ENCODE data around the gene GLG1. TPM values are rescaled to one million over a fixed set of nuclear protein-coding genes. Genes with fewer than 3 reads are reported as not detected.
"Not testable (repeated sequence)": the region's sequence is repeated elsewhere in the genome, so short reads cannot be mapped to it uniquely, and the experiment has no call there.

The GLG1 gene
- total RNA-seq: 100 to 1,000 TPM in 2 of 4 donors, 10 to 100 TPM in 2; 53.0 to 272 (median 127) TPM

GRCh38 chr16:74606521-74607309 is at the start of gene GLG1:
Gene GLG1, minus strand, starts transcription at chr16:74607114. Its CDS starts 20 bp downstream, at chr16:74607094.
- intact Hi-C loops (cut with DNase I; ENCODE audit: low total_unique reads): no loop called here
- Histone ChIP-seq H3K27me3 (no peaks in the 10 kb centered on the region), H3K4me1 (peaks cover 0 to 9% of the 10 kb centered on the region in 2 donors), H3K27ac (peak within 1 kb of the TSS; percentile 93 to 98), H3K36me3 (no peaks in the 10 kb centered on the region), H3K4me3 (peak within 1 kb of the TSS; percentile 78 to 100), H3K9me3 (no peaks in the 10 kb centered on the region)
- peak; percentile 82 to 91 for TF ChIP-seq POLR2A (IDR thresholded peaks at IDR 0.05)
- TF ChIP-seq CTCF (IDR thresholded peaks at IDR 0.05): peak in 1 of 4 experiments; percentile 6
- peak; percentile 86 to 90 for DNase-seq

GRCh38 chr16:74654536-74655050 is 47.7 kb upstream of the GLG1 start:
- no peak for TF ChIP-seq CTCF (IDR thresholded peaks at IDR 0.05)
- TF ChIP-seq POLR2A (IDR thresholded peaks at IDR 0.05): no peak
- Histone ChIP-seq H3K4me3 (no peak overlapping the region), H3K36me3 (no peaks in the 10 kb centered on the region), H3K27me3 (no peaks in the 10 kb centered on the region), H3K9me3 (no peaks in the 10 kb centered on the region), H3K27ac (no peak overlapping the region), H3K4me1 (no peaks in the 10 kb centered on the region)
- intact Hi-C loops (cut with DNase I; ENCODE audit: low total_unique reads): no loop called here
- no peak for DNase-seq

- H3K27me3 ChIP-seq; DNase-seq; H3K36me3 ChIP-seq; H3K9me3 ChIP-seq; H3K4me1 ChIP-seq; intact Hi-C loops (cut with DNase I; ENCODE audit: low total_unique reads); H3K4me3 ChIP-seq; H3K27ac ChIP-seq: not testable (repeated sequence)
Observed at GRCh38 chr16:74652883-74653282, 46.0 kb upstream of the GLG1 start.

- no peaks in the 10 kb centered on the region for H3K4me1 ChIP-seq
- no peaks in the 10 kb centered on the region for H3K36me3 ChIP-seq
- no peaks in the 10 kb centered on the region for H3K27me3 ChIP-seq
- H3K4me3 ChIP-seq: no peak overlapping the region
- TF ChIP-seq CTCF (IDR thresholded peaks at IDR 0.05) (no peak), POLR2A (IDR thresholded peaks at IDR 0.05) (no peak)
- intact Hi-C loops (cut with DNase I; ENCODE audit: low total_unique reads): no loop called here
- no peak for DNase-seq
- H3K9me3 ChIP-seq: no peaks in the 10 kb centered on the region
- H3K27ac ChIP-seq: no peak overlapping the region
Observed at GRCh38 chr16:74652249-74652648, 45.3 kb upstream of the GLG1 start.

- no peak for DNase-seq
- H3K4me1 ChIP-seq: no peaks in the 10 kb centered on the region
- no peak overlapping the region for H3K4me3 ChIP-seq
- intact Hi-C loops (cut with DNase I; ENCODE audit: low total_unique reads): no loop called here
- no peak for TF ChIP-seq CTCF (IDR thresholded peaks at IDR 0.05)
- no peak for TF ChIP-seq POLR2A (IDR thresholded peaks at IDR 0.05)
- no peak overlapping the region for H3K27ac ChIP-seq
- no peaks in the 10 kb centered on the region for H3K27me3 ChIP-seq
- no peaks in the 10 kb centered on the region for H3K36me3 ChIP-seq
- no peaks in the 10 kb centered on the region for H3K9me3 ChIP-seq
Observed at GRCh38 chr16:74651841-74652240, 44.9 kb upstream of the GLG1 start.
